Vagina (tissue), 2 donors: ENCODE data around the gene SESTD1. TPM values are rescaled to one million over a fixed set of nuclear protein-coding genes. Genes with fewer than 3 reads are reported as not detected.
A peak's percentile ranks its signal among the peaks of the same experiment; 100 is the strongest.

ENCODE experiments used
- DNase-seq, 2 donors: peaks; one replicate each; pipeline ENCODE4 v3.0.0-alpha.2; 2017; ENCODE audit errors: extremely low spot score in 2 of 2
- H3K27ac ChIP-seq: fragments of 200-600 bp; sonication (generic); one replicate; pipeline ENCODE4 v1.5.1; 2019
- H3K27me3 ChIP-seq: fragments of 200-600 bp; sonication (generic); one replicate; pipeline ENCODE4 v1.5.1; 2019
- H3K36me3 ChIP-seq, 2 donors: fragments of 200-600 bp; sonication (generic); one replicate each; pipeline ENCODE4 v1.5.1; 2017 to 2019
- H3K4me1 ChIP-seq: fragments of 200-600 bp; sonication (generic); one replicate; pipeline ENCODE4 v1.5.1; 2019
- H3K4me3 ChIP-seq, 2 donors: fragments of 200-600 bp; sonication (generic); 1 replicate in 1 of 2; 2 replicates in 1 of 2; pipeline ENCODE4 v1.5.1; 2016 to 2019
- H3K9me3 ChIP-seq: fragments of 200-600 bp; sonication (generic); one replicate; pipeline ENCODE4 v1.5.1; 2019
- CTCF ChIP-seq, 3 experiments: fragments of 450-650 bp in 2 of 3; fragments of 200-600 bp in 1 of 3; sonication (generic) in 1 of 3; IDR thresholded peaks; one replicate each; pipeline ENCODE4 v1.5.1; 2017 to 2019; ENCODE audit warnings: antibody characterized with exemption in 3 of 3, mild to moderate bottlenecking in 2 of 3, moderate library complexity in 2 of 3
- POLR2A ChIP-seq, 2 donors: fragments of 450-650 bp; IDR thresholded peaks; one replicate each; pipeline ENCODE4 v1.6.1; 2017; ENCODE audit warnings: antibody characterized with exemption in 2 of 2, mild to moderate bottlenecking in 2 of 2, moderate library complexity in 2 of 2
- POLR2AphosphoS5 ChIP-seq, 2 donors: sonication (generic); formaldehyde crosslinking; IDR thresholded peaks; one replicate each; pipeline ENCODE4 v1.9.0; 2017; ENCODE audit warnings: antibody characterized with exemption in 2 of 2, mild to moderate bottlenecking in 2 of 2, low read depth in 1 of 2; ENCODE audit not compliant: insufficient read depth in 1 of 2
- intact Hi-C: fragments of 100-400 bp; cut with DNase I; formaldehyde crosslinking; loops from one replicate; pipeline ENCODE4 v1.15.1; 2023
- total RNA-seq: library from RNA; depleted of rRNA; stranded (reverse); fragments of >200 nt; gene quantifications from one replicate; pipeline ENCODE4 v1.2.3, GENCODE V29; 2016

The SESTD1 gene
- total RNA-seq, 1 donor from 2014 or later = 23.3 TPM

- Histone ChIP-seq H3K36me3 (no peaks in the 10 kb centered on the region), H3K4me3 (peak overlapping the region; percentile 77 to 79), H3K4me1 (peaks cover 22% of the 10 kb centered on the region), H3K9me3 (no peaks in the 10 kb centered on the region), H3K27me3 (no peaks in the 10 kb centered on the region), H3K27ac (peak overlapping the region; percentile 81)
- TF ChIP-seq POLR2AphosphoS5 (IDR thresholded peaks at IDR 0.05; ENCODE audit: insufficient read depth in 1 of 2, low read depth in 1 of 2) = peak in 1 of 2 donors; percentile 16
- TF ChIP-seq CTCF (IDR thresholded peaks at IDR 0.05) = no peak
- TF ChIP-seq POLR2A (IDR thresholded peaks at IDR 0.05) = no peak
- intact Hi-C loops = no loop called here
- no peak for DNase-seq
Measured at GRCh38 chr2:179263446-179264367, 925 bp downstream of the SESTD1 start.

DNA sequence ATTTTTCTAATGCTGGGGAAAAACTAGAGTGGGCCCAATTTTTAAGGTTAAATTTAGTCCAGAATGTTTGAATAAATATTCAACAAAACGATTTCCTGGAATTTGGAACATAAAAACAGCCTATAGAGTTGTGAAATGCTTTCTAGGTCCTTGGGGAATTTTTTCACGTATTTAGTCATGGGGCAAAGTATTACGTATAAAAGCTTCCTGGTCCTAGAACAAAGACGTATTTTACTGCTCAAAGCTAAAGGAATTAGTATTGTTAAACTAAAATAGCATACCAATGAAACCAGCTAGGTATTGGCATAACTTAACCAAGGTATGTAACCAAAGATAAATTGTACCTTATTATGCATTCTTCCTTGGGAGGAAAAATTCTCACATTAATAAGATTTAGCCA is 1.6 kb downstream of the SESTD1 start:
- H3K4me1 ChIP-seq = peaks cover 22% of the 10 kb centered on the region
- no peaks in the 10 kb centered on the region for H3K27me3 ChIP-seq
- no peaks in the 10 kb centered on the region for H3K9me3 ChIP-seq
- DNase-seq = no peak
- H3K36me3 ChIP-seq = no peaks in the 10 kb centered on the region
- intact Hi-C loops = no loop called here
- TF ChIP-seq POLR2A (IDR thresholded peaks at IDR 0.05) = peak in 1 of 2 donors; percentile 5
- no peak for TF ChIP-seq CTCF (IDR thresholded peaks at IDR 0.05)
- TF ChIP-seq POLR2AphosphoS5 (IDR thresholded peaks at IDR 0.05; ENCODE audit: insufficient read depth in 1 of 2, low read depth in 1 of 2) = peak in 1 of 2 donors; percentile 53
- H3K27ac ChIP-seq = no peak overlapping the region
- peak overlapping the region; percentile 77 to 79 for H3K4me3 ChIP-seq

- Histone ChIP-seq H3K4me3 (no peak overlapping the region), H3K9me3 (no peaks in the 10 kb centered on the region), H3K27ac (no peak overlapping the region), H3K4me1 (peaks cover 22% of the 10 kb centered on the region), H3K27me3 (no peaks in the 10 kb centered on the region), H3K36me3 (no peaks in the 10 kb centered on the region)
- DNase-seq = no peak
- intact Hi-C loops = no loop called here
- no peak for TF ChIP-seq CTCF (IDR thresholded peaks at IDR 0.05)
- TF ChIP-seq POLR2AphosphoS5 (IDR thresholded peaks at IDR 0.05; ENCODE audit: insufficient read depth in 1 of 2, low read depth in 1 of 2) = no peak
- TF ChIP-seq POLR2A (IDR thresholded peaks at IDR 0.05) = no peak
Measured at GRCh38 chr2:179262077-179262660, 2.5 kb downstream of the SESTD1 start.

GRCh38 chr2:179261151-179261825 is 3.3 kb downstream of the SESTD1 start:
- no peaks in the 10 kb centered on the region for H3K9me3 ChIP-seq
- no peak overlapping the region for H3K27ac ChIP-seq
- DNase-seq = no peak
- TF ChIP-seq CTCF (IDR thresholded peaks at IDR 0.05) (no peak), POLR2AphosphoS5 (IDR thresholded peaks at IDR 0.05; ENCODE audit: insufficient read depth in 1 of 2, low read depth in 1 of 2) (no peak), POLR2A (IDR thresholded peaks at IDR 0.05) (no peak)
- H3K4me3 ChIP-seq = no peak overlapping the region
- H3K27me3 ChIP-seq = no peaks in the 10 kb centered on the region
- H3K4me1 ChIP-seq = peaks cover 22% of the 10 kb centered on the region
- H3K36me3 ChIP-seq = no peaks in the 10 kb centered on the region
- intact Hi-C loops = no loop called here
